Measurements from ENCODE around the gene CDV3. TPM values are rescaled to one million over a fixed set of nuclear protein-coding genes. Genes with fewer than 3 reads are reported as not detected.

CDV3 gene
- total and polyA plus RNA-seq, 2 donors (not counting 1 experiment from before 2014, with no cell fraction given): 39.8 to 188 TPM

DNA sequence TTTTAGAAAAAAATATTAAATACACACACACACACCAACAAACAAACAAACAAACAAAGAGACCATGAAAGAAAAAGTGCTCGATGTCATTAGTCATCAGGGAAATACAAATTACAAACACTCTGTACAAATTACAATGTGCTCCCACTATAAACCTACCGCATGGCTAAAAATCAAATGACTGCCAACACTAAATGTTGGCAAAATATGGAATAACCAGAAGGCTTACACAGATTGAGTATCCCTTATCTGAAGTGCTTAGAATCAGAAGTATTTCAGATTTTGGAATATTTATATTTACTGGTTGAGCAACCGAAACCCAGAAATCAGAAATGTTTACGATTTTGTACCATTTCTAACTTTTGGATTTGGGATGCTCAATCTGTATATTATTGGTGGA, 33.4 kb downstream of the CDV3 start:
- Histone ChIP-seq H2AFZ (ENCODE audit: insufficient read depth, low read depth, low read length, poor library complexity, severe bottlenecking) (no peak overlapping the region), H4K20me1 (ENCODE audit: control insufficient read depth, insufficient read depth, low read length, poor library complexity, severe bottlenecking) (no peaks in the 10 kb centered on the region), H3K36me3 (replicated peaks in 1 of 2; ENCODE audit: control extremely low read depth in 1 of 2, control insufficient read depth in 1 of 2, extremely low read depth in 1 of 2, insufficient read depth in 2 of 2, low read length in 1 of 2) (peaks cover 7 to 51% of the 10 kb centered on the region in 2 experiments), H3K4me2 (replicated peaks; ENCODE audit: low read depth, low read length, poor library complexity, severe bottlenecking) (no peak overlapping the region), H3K27ac (ENCODE audit: low read length in 2 of 2) (no peak overlapping the region), H3K4me3 (ENCODE audit: control extremely low read depth in 1 of 5, extremely low read depth in 1 of 5, insufficient read depth in 1 of 5, low read depth in 2 of 5, low read length in 4 of 5) (no peak overlapping the region), H3K4me1 (ENCODE audit: control insufficient read depth in 2 of 2, insufficient read depth in 2 of 2, low read length in 2 of 2) (no peaks in the 10 kb centered on the region), H3K9ac (ENCODE audit: low read length) (no peak overlapping the region), H3K27me3 (replicated peaks in 1 of 4; ENCODE audit: control extremely low read depth in 1 of 4, control insufficient read depth in 3 of 4, insufficient read depth in 4 of 4, low read length in 3 of 4) (no peaks in the 10 kb centered on the region), H3K79me2 (ENCODE audit: control insufficient read depth, insufficient read depth, low read length) (no peaks in the 10 kb centered on the region), H3K9me3 (ENCODE audit: control extremely low read depth in 1 of 3, control insufficient read depth in 2 of 3, insufficient read depth in 1 of 3, low read length in 2 of 3) (peaks cover 0 to 3% (median 0%) of the 10 kb centered on the region in 3 donors)
- Mint-ChIP-seq H3K27me3 (no peaks in the 10 kb centered on the region), H3K9me3 (ENCODE audit: insufficient read depth) (no peaks in the 10 kb centered on the region), H3K4me3 (no peak overlapping the region), H3K4me1 (no peaks in the 10 kb centered on the region), H3K27ac (no peak overlapping the region)
- DNase-seq (no peak), ATAC-seq (ENCODE audit: low read depth) (no peak)
- intact Hi-C loops (cut with micrococcal nuclease): no loop called here
- CTCF ChIA-PET: interaction anchor here (1.0 kb wide), 1 partner anchor 28 kb away, joined by 5 read pairs; no protein-coding TSS in a partner anchor
- POLR2A ChIA-PET: no interaction called here
- no peak for TF ChIP-seq EZH2 (IDR thresholded peaks at IDR 0.05; ENCODE audit: borderline replicate concordance, insufficient read depth, low read depth, low read length, poor library complexity, severe bottlenecking)
- TF ChIP-seq, protein P1, sequence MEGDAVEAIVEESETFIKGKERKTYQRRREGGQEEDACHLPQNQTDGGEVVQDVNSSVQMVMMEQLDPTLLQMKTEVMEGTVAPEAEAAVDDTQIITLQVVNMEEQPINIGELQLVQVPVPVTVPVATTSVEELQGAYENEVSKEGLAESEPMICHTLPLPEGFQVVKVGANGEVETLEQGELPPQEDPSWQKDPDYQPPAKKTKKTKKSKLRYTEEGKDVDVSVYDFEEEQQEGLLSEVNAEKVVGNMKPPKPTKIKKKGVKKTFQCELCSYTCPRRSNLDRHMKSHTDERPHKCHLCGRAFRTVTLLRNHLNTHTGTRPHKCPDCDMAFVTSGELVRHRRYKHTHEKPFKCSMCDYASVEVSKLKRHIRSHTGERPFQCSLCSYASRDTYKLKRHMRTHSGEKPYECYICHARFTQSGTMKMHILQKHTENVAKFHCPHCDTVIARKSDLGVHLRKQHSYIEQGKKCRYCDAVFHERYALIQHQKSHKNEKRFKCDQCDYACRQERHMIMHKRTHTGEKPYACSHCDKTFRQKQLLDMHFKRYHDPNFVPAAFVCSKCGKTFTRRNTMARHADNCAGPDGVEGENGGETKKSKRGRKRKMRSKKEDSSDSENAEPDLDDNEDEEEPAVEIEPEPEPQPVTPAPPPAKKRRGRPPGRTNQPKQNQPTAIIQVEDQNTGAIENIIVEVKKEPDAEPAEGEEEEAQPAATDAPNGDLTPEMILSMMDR (IDR thresholded peaks at IDR 0.05): no peak
- 100% methylated on average over 1 of the region's 4 CpGs for WGBS (ENCODE audit: insufficient coverage)

GRCh38 chr3:133607816-133608215, 34.3 kb downstream of the CDV3 start:
- Histone ChIP-seq H4K20me1 (ENCODE audit: control insufficient read depth, insufficient read depth, low read length, poor library complexity, severe bottlenecking) (no peaks in the 10 kb centered on the region), H3K27me3 (replicated peaks in 1 of 4; ENCODE audit: control extremely low read depth in 1 of 4, control insufficient read depth in 3 of 4, insufficient read depth in 4 of 4, low read length in 3 of 4) (no peaks in the 10 kb centered on the region), H3K4me2 (replicated peaks; ENCODE audit: low read depth, low read length, poor library complexity, severe bottlenecking) (no peak overlapping the region), H3K27ac (ENCODE audit: low read length in 2 of 2) (no peak overlapping the region), H3K4me1 (ENCODE audit: control insufficient read depth in 2 of 2, insufficient read depth in 2 of 2, low read length in 2 of 2) (no peaks in the 10 kb centered on the region), H3K4me3 (ENCODE audit: control extremely low read depth in 1 of 5, extremely low read depth in 1 of 5, insufficient read depth in 1 of 5, low read depth in 2 of 5, low read length in 4 of 5) (no peak overlapping the region), H2AFZ (ENCODE audit: insufficient read depth, low read depth, low read length, poor library complexity, severe bottlenecking) (no peak overlapping the region), H3K9me3 (ENCODE audit: control extremely low read depth in 1 of 3, control insufficient read depth in 2 of 3, insufficient read depth in 1 of 3, low read length in 2 of 3) (peaks cover 0 to 3% (median 0%) of the 10 kb centered on the region in 3 donors), H3K79me2 (ENCODE audit: control insufficient read depth, insufficient read depth, low read length) (no peaks in the 10 kb centered on the region), H3K9ac (ENCODE audit: low read length) (no peak overlapping the region), H3K36me3 (replicated peaks in 1 of 2; ENCODE audit: control extremely low read depth in 1 of 2, control insufficient read depth in 1 of 2, extremely low read depth in 1 of 2, insufficient read depth in 2 of 2, low read length in 1 of 2) (peaks cover 7 to 51% of the 10 kb centered on the region in 2 experiments)
- no peaks in the 10 kb centered on the region for H3K9me3 Mint-ChIP-seq (ENCODE audit: insufficient read depth)
- ATAC-seq (ENCODE audit: low read depth): no peak
- DNase-seq: no peak
- no peak overlapping the region for H3K27ac Mint-ChIP-seq
- H3K4me1 Mint-ChIP-seq: no peaks in the 10 kb centered on the region
- no peak for TF ChIP-seq EZH2 (IDR thresholded peaks at IDR 0.05; ENCODE audit: borderline replicate concordance, insufficient read depth, low read depth, low read length, poor library complexity, severe bottlenecking)
- TF ChIP-seq, protein P1 (IDR thresholded peaks at IDR 0.05): no peak
- intact Hi-C loops (cut with micrococcal nuclease): no loop called here
- WGBS (ENCODE audit: insufficient coverage): no CpG with 5 or more reads among the region's 1 CpG
- H3K4me3 Mint-ChIP-seq: no peak overlapping the region
- CTCF ChIA-PET: no interaction called here
- H3K27me3 Mint-ChIP-seq: no peaks in the 10 kb centered on the region
- POLR2A ChIA-PET: no interaction called here
